LNCAP (cell line): Measurements from ENCODE around the gene FEV.

Source experiments
- CTCF ChIP-seq: fragments of 450-650 bp; IDR thresholded peaks from 2 replicates; pipeline ENCODE4 v1.5.1; 2017; ENCODE audit warnings: mild to moderate bottlenecking

FEV gene

GRCh38 chr2:219027511-219028055, 42.6 kb upstream of the FEV start:
- TF ChIP-seq CTCF = no peak

- no peak for TF ChIP-seq CTCF
Observed at GRCh38 chr2:219026946-219027345, 42.0 kb upstream of the FEV start.

- no peak for TF ChIP-seq CTCF
Observed at GRCh38 chr2:219025637-219026585, 40.9 kb upstream of the FEV start.

GRCh38 chr2:219024059-219024458, 39.1 kb upstream of the FEV start:
- TF ChIP-seq CTCF = no peak

GRCh38 chr2:219023045-219023605, 38.1 kb upstream of the FEV start:
- TF ChIP-seq CTCF = no peak

- TF ChIP-seq CTCF = no peak
Observed at GRCh38 chr2:219022616-219023015, 37.6 kb upstream of the FEV start.

- no peak for TF ChIP-seq CTCF
Observed at GRCh38 chr2:219022041-219022440, 37.1 kb upstream of the FEV start.
